GM12801 (cell line): ENCODE data around the gene THADA.

ENCODE experiments used
- CTCF ChIP-seq: IDR thresholded peaks from one replicate; pipeline ENCODE4 v1.5.1; 2011; ENCODE audit warnings: control low read depth; ENCODE audit not compliant: insufficient read length; ENCODE audit errors: extremely low read depth

The THADA gene

GRCh38 chr2:43186321-43186678 is 409.5 kb downstream of the THADA start:
- TF ChIP-seq CTCF: no peak

- no peak for TF ChIP-seq CTCF
These were observed 410.7 kb downstream of the THADA start for GRCh38 chr2:43185146-43185545.

- no peak for TF ChIP-seq CTCF
These were observed 411.4 kb downstream of the THADA start for GRCh38 chr2:43184339-43184895.

GRCh38 chr2:43183743-43184142 is 412.1 kb downstream of the THADA start:
- TF ChIP-seq CTCF: no peak

- TF ChIP-seq CTCF: no peak
These were observed 414.9 kb downstream of the THADA start for GRCh38 chr2:43180897-43181296.
